IMR-90 (cell line): ENCODE measurements around the gene KRTAP9-2.
"Not testable (repeated sequence)": the region's sequence is repeated elsewhere in the genome, so short reads cannot be mapped to it uniquely, and the experiment has no call there.

Source experiments
- BHLHE40 ChIP-seq: fragments of 150-350 bp; IDR thresholded peaks from 2 replicates; pipeline ENCODE4 v1.6.1; 2016; ENCODE audit warnings: mild to moderate bottlenecking, low read depth, low read length
- CEBPB ChIP-seq: IDR thresholded peaks from 2 replicates; pipeline ENCODE4 v1.6.1; 2012; ENCODE audit warnings: low read depth, low read length, improper control_type of control experiment
- CTCF ChIP-seq: conservative IDR thresholded peaks from 2 replicates; pipeline ENCODE4 v1.5.1; 2012; ENCODE audit warnings: mild to moderate bottlenecking, low read depth, low read length, improper control_type of control experiment
- ELK1 ChIP-seq: fragments of 150-350 bp; IDR thresholded peaks from 2 replicates; pipeline ENCODE4 v1.6.1; 2016; ENCODE audit warnings: low read depth, mild to moderate bottlenecking, low read length, moderate library complexity, borderline replicate concordance
- FOS ChIP-seq: fragments of 150-350 bp; IDR thresholded peaks from 2 replicates; pipeline ENCODE4 v1.6.1; 2016; ENCODE audit warnings: low read depth, low read length
- MAFK ChIP-seq: IDR thresholded peaks from 2 replicates; pipeline ENCODE4 v1.6.1; 2012; ENCODE audit warnings: low read depth, low read length, improper control_type of control experiment
- MAZ ChIP-seq: IDR thresholded peaks from 2 replicates; pipeline ENCODE4 v1.6.1; 2012; ENCODE audit warnings: low read depth, mild to moderate bottlenecking, low read length, improper control_type of control experiment, moderate library complexity, borderline replicate concordance
- MXI1 ChIP-seq: IDR thresholded peaks from 2 replicates; pipeline ENCODE4 v1.6.1; 2012; ENCODE audit warnings: low read depth, mild to moderate bottlenecking, low read length, moderate library complexity, borderline replicate concordance
- NFE2L2 ChIP-seq: fragments of 150-350 bp; IDR thresholded peaks from 2 replicates; pipeline ENCODE4 v1.6.1; 2016; ENCODE audit warnings: low read depth, mild to moderate bottlenecking, low read length
- POLR2A ChIP-seq: IDR thresholded peaks from 2 replicates; pipeline ENCODE4 v1.6.1; 2012; ENCODE audit warnings: mild to moderate bottlenecking, low read depth, low read length
- RAD21 ChIP-seq: IDR thresholded peaks from 2 replicates; pipeline ENCODE4 v1.6.1; 2012; ENCODE audit warnings: low read length, improper control_type of control experiment
- RFX5 ChIP-seq: IDR thresholded peaks from 2 replicates; pipeline ENCODE4 v1.8.0; 2012; ENCODE audit warnings: low read depth, mild to moderate bottlenecking, low read length, moderate library complexity
- SMC3 ChIP-seq: fragments of 150-350 bp; IDR thresholded peaks from 2 replicates; pipeline ENCODE4 v1.6.1; 2016; ENCODE audit warnings: low read depth, mild to moderate bottlenecking, antibody characterized with exemption, low read length, moderate library complexity
- USF2 ChIP-seq: fragments of 150-350 bp; IDR thresholded peaks from 2 replicates; pipeline ENCODE4 v1.6.1; 2017; ENCODE audit warnings: mild to moderate bottlenecking, antibody characterized with exemption, low read length, low read depth

- not testable (repeated sequence) for TF ChIP-seq RAD21, CTCF, POLR2A, NFE2L2, MAFK, SMC3, MXI1, CEBPB, RFX5, USF2, MAZ, BHLHE40, ELK1, FOS
Measured at GRCh38 chr17:41255381-41256290, 29.2 kb downstream of the KRTAP9-2 start, which contains the start of gene KRTAP9-9.
